ENCODE results near the gene PLEKHA8.

PLEKHA8 gene

GRCh38 chr7:30104157-30104556 is 75.9 kb downstream of the PLEKHA8 start:
- DNase-seq (ENCODE audit: low spot score), result no peak

- DNase-seq (ENCODE audit: low spot score), result no peak
Measured at GRCh38 chr7:30112103-30112713, 84.0 kb downstream of the PLEKHA8 start.

DNA sequence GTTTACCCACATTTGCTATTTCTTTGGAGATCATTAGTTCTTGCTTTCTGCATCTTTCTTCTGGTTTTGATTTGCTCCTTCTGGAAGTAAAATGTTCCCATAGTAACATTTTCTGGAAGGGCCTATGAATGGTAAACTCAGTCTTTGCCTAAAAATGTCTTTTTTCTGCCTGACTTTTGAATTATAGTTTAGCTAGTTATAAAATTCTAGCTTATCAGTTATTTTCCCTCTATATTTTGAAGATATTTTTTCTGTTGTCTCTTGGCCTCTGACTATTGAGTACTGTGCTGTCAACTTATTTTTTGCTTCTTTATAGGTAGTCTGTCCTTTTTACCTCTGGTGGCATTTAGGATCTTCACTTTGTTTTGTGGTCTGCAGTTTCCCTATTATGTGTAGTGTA is 84.9 kb downstream of the PLEKHA8 start:
- DNase-seq (ENCODE audit: low spot score), result no peak

GRCh38 chr7:30114536-30115238 is 86.5 kb downstream of the PLEKHA8 start:
- DNase-seq (ENCODE audit: low spot score), result no peak

GRCh38 chr7:30115709-30116297 is 87.6 kb downstream of the PLEKHA8 start:
- no peak for DNase-seq (ENCODE audit: low spot score)

GRCh38 chr7:30116771-30117170 is 88.6 kb downstream of the PLEKHA8 start:
- DNase-seq (ENCODE audit: low spot score), result no peak

- DNase-seq (ENCODE audit: low spot score), result no peak
Measured at GRCh38 chr7:30117896-30118295, 89.7 kb downstream of the PLEKHA8 start.

DNA sequence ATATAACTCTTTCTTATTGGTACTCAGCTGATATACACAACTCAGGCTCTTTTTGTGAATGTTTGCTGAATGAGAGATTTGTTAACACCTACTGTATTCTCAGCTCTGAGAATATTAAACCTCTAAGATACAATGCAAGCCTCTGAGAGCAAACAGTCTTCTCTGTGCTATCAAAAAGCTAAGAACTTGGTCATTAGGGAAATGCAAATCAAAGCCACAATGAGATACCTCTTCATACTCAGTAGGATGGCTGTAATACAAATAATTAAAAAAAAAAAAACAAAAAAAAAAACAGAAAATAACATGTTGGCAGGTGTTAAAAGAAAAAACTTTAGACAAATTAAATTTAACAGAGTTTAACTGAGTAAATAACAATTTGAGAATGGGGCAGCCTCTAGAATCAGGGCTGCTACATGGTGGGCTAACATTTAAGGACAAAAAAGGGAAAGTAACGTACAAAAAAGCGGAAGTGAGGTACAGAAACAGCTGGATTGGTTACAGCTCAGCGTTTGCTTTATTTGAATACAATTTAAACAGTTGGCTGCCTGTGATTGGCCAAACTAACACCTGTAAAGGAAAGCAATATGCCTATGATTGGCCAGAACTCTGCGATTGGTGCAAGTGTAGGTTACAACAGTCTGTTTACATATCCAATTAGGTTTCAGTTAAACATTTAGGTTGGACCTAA is 91.8 kb downstream of the PLEKHA8 start:
- DNase-seq (ENCODE audit: low spot score), result no peak

GRCh38 chr7:30133736-30134610 is 105.8 kb downstream of the PLEKHA8 start:
- DNase-seq (ENCODE audit: low spot score), result no peak

GRCh38 chr7:30134611-30135300 is 106.5 kb downstream of the PLEKHA8 start, which contains the start of gene MTURN:
Gene MTURN (plus strand): TSS chr7:30134986. CDS start chr7:30135137, 151 bp downstream.
- DNase-seq (ENCODE audit: low spot score), result peak; percentile 84

GRCh38 chr7:30135301-30136116 is 107.3 kb downstream of the PLEKHA8 start:
- DNase-seq (ENCODE audit: low spot score), result peak; percentile 47

- no peak for DNase-seq (ENCODE audit: low spot score)
Measured at GRCh38 chr7:30136117-30136731, 108.0 kb downstream of the PLEKHA8 start.

DNA sequence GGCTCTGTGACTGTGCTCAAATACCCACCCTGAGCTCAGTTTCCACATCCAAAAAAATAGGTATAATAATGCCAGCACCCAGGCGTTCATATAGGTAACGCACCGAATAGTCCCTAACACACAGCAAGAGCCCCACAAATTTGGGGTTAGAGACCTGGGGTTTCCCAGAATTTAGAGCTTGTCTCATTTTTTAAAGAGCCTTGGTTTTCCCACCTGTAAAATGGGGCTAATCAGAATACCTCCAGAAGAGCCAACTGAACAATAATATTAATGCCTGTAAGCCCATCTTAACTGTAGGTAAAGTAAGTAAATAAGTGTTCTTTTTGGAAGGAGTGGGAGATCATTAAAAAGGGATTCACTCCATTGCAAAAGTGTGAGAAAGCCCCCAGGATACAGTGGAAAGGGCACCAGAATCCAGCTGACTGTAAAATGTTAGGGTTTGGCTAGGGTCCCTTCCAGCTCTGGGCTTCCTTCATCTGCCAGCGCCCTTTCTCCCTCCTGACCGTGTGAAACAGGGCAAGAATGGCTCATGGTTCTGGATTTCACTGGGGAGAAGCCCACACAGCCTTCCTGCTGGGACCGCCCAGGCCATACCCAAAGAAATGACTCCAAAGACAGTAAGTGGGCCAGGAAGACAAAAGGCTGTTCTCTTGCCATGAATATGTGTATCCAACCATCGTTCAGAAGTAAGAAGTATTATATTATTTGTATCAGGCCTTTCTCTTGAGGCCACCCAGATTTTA is 108.7 kb downstream of the PLEKHA8 start:
- no peak for DNase-seq (ENCODE audit: low spot score)

DNA sequence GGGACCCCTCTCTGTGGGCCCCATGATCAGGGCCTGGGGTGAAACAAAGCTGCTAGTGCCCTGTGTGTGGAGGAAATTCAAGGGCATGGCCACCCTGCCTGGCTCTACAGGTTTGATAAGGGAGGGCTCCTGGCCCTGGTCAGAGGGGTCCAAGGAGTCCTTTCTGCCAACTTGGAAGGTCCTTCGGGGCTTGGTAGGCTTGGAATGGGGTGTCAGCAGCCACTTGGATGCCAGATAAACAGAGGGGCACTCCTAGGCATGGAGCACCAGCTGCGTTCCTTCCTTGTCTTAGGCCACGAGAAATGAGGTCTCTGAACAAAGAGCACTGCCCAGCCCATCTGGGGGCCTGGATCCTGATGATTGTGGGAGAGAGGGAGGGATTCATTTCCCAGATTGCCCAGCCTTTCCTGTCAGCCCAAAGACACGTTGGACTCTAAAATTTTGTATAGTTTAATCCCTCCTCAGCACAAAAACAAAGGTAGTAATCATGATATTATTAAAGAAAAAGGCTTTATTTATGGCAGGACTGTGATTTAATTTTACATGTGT is 111.7 kb downstream of the PLEKHA8 start:
- no peak for DNase-seq (ENCODE audit: low spot score)

DNA sequence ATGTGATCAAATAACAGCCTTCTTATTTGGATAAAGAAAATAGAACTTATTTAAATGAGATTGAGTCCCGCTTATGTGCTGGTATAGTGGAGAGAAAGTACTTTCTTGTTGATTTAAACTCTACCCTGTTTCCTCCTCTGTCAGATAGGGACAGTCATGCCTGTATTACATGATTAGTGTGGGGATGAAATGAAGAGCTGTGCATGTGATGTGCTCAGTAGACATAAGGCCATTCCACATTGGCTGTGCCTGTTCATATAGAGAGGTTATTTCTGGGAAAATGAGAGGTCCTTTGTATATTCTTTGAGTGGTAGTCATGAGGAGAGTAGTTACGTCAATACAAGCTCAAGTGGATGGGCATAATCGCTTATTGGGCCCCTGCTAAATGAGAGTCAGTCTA is 112.2 kb downstream of the PLEKHA8 start:
- no peak for DNase-seq (ENCODE audit: low spot score)

GRCh38 chr7:30142710-30143109 is 114.5 kb downstream of the PLEKHA8 start:
- DNase-seq (ENCODE audit: low spot score), result no peak

DNA sequence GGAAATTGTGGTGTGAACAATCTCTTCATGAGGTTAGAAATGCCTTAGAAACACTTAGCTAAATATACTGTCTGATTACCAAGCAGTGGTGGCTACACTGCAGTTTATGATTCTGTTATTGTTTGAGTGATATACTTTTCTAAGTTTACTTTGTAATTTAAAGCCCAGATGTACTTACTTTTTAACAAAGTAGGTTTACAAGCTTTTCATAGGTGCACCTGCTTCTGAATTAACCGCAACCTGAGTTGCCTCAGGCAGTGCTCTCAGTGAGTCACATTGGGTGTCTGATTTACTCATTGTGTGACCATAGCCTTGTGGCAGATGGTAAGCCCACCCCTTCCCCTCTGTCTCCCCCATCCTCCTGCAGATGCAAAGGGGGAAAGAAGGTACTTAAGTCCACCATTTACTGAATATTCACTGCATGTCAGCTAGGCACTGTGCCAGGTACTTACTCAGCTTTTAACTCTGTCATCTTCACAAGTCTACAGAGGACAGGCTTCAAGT is 115.6 kb downstream of the PLEKHA8 start:
- DNase-seq (ENCODE audit: low spot score), result no peak

DNA sequence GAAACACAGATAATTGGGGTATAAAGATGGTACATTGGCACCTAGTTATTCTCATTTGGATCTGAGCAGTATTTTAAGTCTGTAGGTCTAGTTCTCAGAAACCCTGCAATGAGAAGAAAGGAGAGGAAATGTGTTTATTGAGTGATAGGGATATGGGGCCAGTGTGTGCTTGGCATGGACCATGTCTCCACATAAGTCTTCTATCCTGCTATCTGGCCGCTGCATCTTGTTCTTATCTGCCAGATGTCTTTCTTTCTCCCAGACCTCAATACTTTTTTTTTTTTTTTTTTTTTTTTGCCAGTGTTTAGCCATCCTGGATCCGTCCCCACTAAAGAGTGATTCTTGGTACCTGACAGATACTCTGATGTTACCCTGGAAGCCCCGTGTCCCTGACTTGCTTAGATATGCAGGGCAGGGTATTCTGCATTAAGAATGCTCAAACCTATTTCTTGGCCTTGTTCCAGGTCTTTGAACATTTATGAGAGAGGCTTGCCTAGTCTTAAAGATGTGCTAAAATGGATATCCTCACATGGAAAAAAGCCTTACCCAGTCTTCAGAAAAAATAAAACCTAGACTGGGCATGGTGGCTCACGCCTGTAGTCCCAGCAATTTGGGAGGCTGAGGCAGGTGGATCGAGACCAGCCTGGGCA is 116.6 kb downstream of the PLEKHA8 start:
- DNase-seq (ENCODE audit: low spot score), result no peak

All from activated CD4-positive, alpha-beta T cell treated with anti-CD3 and anti-CD28 coated beads, Interleukin-2, Interleukin-4, amounts not matched to agents 100 ng/mL and 50 ng/mL, durations not matched to agents 16 hours and 8 hours (primary cell).